Stimulated activated CD4-positive, alpha-beta T cell treated with anti-CD3 and anti-CD28 coated beads, TNF-alpha, amount 100 ng/mL, for 1 hour (primary cell): ENCODE data around the gene MEIS2.
A peak's percentile ranks its signal among the peaks of the same experiment; 100 is the strongest.

Experiments used
- DNase-seq, 3 donors: peaks; one replicate each; pipeline ENCODE4 v3.0.0-alpha.2; 2020; ENCODE audit warnings: low read depth in 3 of 3, low spot score in 1 of 3

MEIS2 gene

DNA sequence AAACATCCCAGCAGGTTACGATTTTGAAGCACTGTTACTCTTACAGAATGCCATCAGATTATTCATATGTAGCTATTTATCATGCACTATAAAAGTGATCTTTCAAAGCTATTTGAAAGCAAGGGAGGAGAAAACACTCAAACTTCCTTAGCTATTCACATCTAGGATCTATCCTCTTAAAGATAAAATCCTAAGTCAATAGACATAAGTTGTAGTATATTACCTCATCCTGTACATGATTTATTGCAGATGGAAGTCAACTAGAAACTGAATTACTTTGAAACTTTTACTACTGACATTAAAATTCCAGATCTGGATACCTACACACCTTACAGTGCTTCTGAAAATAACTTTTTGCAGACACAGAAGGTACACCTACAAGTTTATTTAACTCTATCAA lies 197.2 kb downstream of the MEIS2 start:
- no peak for DNase-seq

DNA sequence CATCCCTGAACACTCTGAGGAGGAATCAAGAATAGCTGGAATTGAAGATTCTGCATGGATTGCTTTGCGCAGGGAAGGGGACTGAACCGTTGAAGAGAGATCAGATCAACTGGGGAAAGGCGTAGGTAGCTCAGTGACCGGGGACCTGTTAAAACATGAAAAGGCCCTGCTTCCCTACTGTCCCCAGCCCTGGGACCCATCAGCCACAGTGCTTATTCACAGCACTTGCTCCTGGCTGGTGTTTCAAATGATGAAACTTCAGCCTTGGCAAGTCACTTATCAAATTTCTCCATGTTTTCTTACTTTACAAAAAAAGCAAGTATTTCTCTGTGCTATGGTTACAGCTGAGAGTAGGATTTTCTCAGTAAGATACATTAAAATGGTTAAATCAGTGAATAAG lies 199.3 kb downstream of the MEIS2 start:
- no peak for DNase-seq

DNA sequence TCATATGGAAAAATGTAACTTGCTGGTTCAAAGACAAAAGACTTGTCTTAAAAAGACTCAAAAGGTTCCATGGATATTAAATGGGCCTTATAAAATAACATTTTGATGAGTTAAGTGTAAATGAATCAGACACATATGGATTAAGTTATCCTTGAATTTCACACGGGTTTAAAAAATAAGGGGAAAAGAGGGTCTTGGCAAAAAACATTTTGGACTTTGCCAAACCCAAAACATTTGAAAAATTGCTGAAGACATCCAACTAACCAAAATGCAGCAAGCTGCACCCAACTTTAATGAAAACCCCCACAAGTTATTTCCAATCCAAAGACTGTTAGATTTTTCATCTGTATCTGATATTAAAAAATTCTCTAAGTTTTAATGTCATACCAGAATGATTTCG lies 200.7 kb downstream of the MEIS2 start:
- no peak for DNase-seq

DNA sequence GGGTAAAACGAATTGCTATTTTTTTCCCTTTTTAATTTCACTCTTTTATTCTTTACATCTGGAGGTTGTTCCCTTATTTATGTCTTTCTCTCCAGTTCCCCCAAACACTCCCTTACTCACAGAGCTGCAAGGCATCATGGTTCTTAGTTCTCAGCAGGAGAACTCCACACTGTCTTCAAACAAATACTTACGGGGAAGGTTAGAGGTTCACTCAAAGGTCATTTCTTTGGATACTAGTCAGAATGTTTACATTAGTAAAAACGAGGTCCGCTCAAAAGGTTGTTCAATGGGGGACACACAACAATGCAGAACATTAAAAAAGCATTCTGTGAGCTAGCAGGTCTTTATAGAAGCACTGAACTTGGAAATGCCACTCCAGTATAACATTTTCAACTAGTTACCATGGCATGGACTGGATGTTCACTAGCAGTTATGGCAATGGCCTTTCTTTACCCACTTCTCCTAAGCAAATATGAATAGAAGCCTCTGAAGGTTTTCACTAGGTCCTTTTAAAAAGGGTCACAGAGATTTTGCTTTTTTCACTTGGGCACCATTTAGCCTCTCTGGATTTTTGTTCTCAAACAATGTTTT lies 201.7 kb downstream of the MEIS2 start:
- no peak for DNase-seq

DNA sequence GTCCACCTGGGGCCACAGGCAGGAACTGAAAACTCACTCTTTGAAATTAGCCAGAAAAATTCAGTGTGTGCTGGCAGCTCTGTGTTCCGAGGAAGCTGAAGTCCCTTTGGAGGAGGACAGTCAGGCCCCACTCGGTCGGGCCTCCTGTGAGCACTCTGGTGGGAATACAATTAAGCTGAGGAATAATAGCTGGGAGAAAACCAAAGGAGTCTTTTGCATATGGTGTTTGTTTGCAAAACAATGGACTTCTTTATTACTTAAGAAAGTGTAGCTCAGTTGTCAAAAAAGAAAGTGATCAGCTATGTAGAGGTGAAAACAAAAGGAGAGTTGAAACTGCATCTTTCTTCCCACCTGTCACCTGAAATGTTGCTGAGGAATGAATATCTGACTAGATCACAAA lies 202.5 kb downstream of the MEIS2 start:
- DNase-seq, result no peak

DNA sequence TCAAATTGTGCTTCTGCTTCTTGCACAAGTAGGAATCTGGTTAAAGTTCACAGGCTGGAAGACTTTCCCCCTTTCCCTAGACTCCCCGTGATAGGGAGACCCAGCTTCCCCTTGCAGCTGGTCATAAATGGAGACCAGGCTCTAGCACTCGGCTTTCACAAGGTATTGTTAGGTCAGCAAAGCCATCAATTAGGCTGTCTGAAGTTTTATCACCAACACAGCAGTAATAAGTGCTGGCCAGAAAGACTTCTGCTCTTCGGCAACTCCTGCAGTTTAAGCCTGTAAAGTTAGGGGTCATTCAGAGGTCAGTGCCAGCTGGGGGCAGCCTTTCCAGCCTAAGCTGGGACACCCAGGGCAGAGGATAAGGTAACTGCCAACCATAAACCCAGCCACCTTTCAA lies 203.4 kb downstream of the MEIS2 start:
- no peak for DNase-seq

DNA sequence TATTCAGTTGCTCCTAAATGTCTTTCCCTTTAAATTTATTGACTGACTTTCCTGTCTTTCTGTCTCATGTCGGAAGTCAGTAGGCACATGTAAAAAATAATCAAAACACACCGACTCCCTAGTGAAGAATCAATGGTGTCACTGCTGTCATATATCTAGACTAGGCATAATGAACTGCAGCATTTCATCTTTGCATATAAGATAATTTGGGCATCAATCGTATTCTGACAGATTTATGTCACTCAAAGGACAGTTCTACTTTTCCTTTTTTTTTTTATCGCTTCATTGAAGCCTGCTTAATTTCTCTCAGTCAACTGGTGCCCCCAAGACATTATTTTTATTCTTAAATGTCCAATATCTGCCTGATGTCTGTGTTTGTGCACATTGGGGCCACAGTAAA lies 206.3 kb downstream of the MEIS2 start:
- DNase-seq, result no peak

DNA sequence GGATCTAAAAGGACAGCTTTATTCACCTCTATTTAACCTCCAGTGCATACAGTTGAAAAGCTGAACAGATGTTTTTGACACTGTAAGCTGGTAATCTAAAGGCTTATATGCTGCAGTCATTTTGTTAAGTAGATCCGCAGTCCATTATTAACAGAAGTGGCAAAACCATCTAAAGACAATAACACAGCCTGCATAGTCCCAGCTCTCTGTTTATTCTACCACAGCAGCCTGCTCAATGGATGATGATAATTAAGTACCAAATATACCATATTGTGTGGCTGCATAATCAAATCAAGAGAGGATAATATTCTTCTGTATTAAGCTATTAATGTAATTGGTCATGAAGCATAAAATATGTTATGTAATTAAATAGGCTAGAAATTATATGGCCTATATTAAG lies 207.1 kb downstream of the MEIS2 start:
- DNase-seq, result no peak

DNA sequence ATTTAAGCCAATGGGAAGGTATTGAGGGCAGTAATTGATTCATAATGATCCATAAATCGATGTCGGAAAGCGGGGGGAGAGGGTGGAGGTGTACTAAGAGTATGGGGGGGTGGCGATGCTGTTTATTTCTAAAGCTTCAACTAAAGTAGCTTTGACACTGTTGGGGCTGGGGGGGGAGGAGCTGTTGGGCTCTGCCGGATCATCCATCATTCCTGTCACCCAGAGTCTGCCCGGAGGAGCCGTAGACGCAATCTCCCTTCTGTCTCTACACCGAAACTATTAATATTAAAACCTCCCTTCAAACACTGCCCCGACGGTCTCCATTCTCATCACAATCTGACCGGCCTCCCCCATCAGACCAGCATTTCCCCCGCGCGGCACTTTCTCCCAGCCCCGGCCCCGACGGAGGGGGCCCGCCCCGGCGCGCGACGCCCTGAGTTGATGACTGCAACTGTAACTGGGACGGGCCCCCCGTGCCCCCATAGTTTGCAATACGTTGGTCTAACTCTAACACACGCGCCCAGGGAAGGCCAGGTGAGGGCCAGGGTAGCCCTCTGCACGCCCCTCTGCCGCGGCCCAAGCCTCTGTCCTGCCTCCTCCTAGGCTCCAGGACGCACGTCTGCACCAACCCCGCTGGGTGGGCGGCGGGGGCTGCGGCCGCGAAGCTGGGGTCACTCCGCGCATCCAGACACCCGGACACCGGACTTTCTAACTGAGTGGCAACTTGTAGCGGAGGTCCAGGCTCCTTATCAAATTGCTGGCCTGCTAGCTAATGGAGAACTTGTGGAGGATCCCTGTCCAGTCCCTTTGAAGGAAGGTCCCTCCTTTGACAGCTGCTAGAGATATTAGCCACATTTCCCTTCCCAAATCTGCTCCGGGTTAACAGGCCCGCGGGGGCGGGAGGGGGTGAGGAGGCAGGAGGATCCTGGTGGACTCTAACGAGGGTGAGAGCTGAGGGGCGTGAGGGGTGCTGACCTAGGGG lies 212.0 kb downstream of the MEIS2 start:
- DNase-seq, result no peak

DNA sequence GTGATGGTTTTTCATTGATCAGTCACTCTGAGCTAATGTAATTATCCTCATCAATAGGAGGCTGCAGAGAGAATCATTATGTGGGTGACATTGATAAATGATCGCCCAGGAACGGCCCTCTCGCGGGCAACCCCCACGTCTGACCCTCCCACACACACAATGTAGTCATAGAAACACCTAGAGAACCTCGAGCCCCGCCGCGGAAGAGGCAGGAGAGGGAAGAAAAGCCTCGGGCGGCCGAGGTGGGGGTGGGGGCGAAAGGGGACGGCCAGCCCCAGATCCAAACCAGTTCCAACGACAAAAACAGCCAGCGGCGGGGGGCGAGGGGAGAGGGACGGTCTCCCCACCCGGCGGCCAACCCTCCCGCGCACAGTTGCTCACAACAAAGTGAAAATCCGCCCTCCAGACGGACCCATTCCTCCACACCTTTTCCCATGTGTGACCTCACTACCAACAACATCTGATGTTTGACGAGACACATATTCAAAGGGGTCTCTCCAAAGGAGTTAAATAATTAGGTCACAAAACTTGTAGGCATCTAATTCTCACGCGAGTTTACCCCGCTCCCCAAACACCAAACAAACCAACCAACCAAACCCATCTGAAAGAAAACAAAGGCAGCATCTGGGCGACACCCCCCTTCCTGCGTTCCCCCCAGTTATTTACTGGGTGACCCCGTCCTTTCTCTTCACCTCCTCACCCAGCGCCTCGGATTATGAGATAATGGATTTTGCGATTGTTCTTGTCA lies 213.0 kb downstream of the MEIS2 start:
- DNase-seq, result no peak

DNA sequence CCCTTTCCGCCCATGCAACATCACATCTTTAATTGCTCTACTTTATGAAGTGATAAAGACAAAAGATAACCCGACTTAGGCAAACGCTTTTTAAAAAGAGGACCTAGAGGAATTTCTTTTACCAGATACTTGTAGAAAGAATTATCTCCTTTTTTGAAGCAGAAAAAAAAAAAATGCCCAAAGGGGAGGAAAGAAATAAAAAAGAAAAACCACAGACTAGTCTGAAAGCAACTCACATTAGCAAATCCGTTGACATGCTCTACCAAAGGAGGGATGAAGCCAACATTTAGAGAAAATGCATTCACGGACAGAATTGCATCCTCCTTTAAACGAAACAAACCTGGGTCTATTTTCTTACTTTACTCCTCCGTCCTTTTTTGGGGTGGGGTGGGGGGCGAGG lies 213.6 kb downstream of the MEIS2 start:
- DNase-seq, result no peak

DNA sequence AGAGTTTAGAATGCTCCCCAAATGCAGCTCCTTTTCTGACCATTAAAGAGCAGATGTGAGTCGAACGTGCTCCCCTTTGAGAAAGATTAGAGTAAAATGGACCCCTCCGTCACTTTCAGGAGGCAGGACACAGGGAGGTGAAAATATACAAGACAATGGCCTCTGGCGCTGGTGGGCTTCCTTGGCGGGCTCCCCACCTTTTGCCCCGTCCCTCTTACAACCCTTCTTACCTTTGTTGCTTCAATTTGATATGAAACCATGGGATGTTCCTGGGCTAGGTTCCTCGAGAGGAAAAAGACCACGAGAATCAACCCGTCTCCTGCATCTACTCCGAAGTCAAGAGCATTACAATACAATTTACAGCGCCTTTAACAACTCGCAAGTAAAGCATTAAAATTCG lies 214.2 kb downstream of the MEIS2 start:
- DNase-seq, result no peak

DNA sequence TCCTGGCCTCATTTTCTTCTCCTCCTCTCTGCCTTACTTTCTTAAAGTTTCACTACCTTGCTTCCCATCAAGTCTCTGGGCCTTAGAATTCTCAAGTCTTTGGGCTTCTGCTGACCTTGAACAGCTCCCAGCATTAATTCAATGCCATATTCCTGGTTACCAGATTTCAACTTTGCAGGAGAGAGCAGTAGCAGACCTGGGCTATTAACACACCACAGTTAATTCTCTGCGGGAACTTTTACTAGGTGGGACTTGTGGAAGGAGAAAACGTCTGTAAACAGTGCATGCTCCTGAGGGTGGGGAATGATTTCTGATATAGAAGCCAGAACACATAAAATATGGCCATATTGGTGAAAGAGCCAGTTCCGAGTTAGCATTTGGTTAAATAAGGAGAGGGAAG lies 214.6 kb downstream of the MEIS2 start:
- DNase-seq, result no peak

DNA sequence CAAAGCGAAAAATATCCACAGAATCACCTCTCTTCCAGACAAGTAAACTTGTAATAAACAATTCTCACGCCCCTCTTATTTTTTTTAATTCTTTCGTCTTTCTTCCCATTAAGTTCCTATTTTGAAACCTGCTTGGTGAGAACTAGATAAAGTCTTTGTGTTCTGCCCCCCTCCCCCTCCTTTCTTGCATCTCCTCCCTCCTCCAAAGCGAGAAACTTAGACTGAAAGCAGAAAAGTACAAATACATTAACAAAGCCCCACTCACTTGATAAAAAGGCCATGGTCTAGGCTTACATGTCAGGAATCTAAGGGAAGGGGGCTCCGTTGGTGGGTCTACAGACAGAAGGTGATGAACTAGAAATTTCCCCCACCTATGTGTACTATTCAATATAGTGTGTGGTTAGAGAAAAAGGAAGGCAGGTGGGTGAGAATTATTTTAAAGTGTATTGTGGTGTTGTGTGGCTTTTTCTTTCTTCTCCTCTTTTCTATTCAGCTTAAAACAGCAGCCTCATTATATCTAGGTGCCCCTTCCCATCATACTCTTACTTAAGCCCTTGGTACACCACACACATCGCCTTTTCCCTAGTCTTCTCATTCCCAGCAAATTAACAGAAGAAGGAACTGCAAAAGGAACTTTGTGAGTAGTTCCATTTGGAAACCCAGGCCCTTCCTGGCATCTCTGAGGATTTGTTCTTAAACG lies 215.3 kb downstream of the MEIS2 start:
- DNase-seq, result no peak

DNA sequence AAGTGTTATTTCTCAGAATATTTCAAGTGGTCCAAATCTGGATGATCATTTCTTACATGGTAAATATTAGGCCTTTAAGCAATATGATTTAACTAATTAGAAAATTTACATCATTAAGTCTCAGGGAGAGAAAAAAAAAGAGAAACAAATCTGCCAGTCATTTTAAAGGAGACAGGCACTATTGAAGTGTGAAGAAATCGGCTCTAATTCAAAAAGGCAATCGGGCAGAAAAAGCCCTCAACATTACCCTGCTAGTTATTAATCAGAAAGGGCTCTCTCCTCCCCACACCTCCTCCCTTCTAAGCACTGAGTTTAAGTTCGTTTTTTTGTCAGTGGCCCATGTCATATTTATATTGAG lies 215.9 kb downstream of the MEIS2 start:
- DNase-seq, result no peak

DNA sequence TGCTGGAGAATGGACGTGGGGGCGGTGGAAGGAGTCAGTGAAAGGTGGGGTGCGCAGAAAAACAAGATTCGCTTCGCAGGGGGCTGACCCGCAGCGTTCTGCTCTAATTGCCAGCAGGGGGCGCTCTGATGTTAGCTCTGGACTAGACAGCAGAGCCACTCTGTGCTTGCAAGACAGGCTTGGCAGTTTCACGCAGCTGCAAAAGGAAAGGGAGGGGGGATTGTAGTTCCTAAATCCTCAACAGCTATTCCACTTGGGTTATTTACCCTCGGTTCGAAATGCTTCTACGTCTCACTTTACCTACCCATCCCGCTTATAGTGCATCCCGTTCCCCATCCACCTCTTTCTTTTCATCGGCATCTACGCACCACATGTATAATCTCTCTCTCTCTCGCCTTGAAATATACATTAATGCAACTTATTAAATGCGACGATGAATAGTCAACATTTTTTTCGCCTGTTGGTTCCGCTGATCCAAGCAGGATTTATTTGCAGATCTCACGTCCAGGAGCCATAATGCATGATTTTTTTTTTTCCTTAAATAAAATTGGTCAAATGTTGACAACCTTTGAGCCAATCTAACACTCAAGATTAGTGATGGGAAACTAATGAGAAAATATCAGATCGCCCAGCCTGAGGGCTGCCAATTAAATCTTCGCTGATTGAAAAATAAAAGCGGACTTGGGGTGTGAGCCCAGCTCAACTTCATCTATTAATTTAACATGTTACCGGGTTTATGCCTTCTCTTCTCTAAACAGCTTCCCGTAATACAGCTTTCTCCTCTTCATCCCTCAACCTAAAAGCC lies 216.4 kb downstream of the MEIS2 start:
- peak in 1 of 3 donors; percentile 32 for DNase-seq

DNA sequence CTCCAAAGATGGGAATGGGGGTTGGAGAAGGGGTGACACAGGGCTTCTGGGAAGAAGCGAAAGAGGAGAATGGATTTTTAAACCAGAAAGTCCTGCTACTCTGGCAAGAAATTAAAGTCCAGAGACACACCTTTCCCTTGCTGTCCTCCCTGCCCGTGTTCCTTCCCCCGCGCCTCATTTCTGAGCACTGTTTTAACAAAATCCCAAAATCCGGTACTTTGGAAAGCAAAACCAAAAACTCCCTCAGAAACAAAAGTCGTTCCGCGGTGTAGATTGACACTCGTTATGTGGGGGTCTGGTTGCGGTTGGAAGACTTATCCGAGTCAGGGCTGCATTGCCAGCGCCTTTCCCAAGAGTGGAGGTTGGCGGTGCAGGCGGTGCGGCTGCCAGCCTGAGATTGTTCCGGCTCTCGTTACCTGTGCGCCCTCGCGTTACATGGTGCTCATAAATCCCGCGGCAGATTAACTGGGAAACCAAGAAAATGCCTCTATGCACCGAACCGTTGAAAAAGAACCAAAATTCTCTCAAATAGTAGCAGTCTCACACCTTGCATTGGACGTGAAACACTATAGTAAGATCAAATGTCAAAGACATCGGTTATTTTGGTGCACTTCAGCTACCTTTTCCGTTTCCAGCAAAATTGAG lies 217.7 kb downstream of the MEIS2 start:
- DNase-seq, result no peak

DNA sequence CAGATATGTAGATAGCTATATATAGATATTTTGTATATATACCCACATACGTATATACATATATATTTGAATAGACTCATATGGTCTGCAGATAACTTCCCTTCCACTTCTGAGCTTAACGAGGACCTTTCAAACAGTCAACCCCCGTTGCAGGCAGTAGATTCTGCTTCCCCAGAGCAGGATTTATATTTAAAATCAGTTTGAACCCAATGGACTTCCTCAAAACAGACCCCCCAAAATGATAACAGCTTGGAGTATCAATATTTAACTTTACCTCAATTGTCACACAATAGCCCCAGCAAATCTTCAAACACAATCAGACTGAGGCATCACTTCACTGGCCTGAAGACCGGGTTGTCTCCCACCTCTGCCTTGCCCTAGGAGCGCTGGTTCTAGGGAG lies 218.3 kb downstream of the MEIS2 start:
- no peak for DNase-seq

DNA sequence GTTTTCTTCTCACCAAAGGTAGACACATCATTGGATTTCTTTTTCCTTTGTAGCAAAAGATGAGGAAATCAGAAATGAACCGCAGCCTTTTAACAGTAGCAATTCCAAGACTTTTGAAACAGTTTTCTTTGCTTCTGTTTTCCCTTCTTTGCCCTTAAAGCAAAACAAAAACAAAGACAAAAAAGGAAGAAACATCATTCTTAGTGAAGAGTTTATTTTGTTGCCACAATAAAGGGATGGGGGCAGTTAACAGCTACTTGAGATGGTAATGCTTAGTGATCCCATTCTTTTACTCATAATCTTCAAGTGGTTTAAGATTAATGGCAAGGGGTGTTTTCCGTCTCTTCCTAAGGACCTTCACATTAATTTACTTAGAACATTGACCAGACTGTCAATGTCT lies 218.8 kb downstream of the MEIS2 start:
- no peak for DNase-seq

DNA sequence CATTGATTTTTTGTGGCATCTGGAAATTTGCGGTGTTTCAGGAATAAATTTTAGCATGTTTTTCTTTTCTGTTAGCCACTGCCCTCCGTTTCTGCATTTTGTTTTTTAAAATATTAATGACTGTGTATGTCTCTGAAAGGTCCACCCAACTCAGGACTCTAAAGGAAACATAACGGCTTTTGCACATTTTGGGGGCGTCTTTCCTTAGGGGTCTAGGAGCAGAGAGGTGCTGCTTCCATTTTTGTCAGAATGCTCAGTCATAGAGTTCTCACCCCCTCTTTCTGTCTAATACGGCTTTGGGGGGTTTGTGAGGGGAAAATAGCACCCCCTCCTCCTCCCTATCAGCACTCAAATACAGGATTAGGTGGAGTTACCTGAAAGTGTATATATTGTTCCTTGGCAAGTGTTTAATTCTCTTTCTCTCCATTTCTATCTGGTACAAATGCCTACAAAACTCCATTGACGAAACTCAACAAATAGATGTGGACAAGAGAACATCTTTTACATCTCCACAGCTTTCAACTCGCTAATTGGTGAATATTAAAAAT lies 219.4 kb downstream of the MEIS2 start:
- DNase-seq, result no peak
